Endothelial cell (in vitro differentiated cells): ENCODE measurements around the gene FIG4. TPM values are rescaled to one million over a fixed set of nuclear protein-coding genes. Genes with fewer than 3 reads are reported as not detected.

Experiments
- DNase-seq: peaks from one replicate; pipeline ENCODE4 v3.0.0; 2021; ENCODE audit warnings: low spot score
- H3K27ac Mint-ChIP-seq: one replicate; pipeline ENCODE4 v1.8.0; 2021; ENCODE audit warnings: mixed read lengths, inconsistent platforms; ENCODE audit not compliant: unreplicated experiment
- H3K27me3 Mint-ChIP-seq: one replicate; pipeline ENCODE4 v1.8.0; 2021; ENCODE audit warnings: mild to moderate bottlenecking, moderate library complexity, mixed read lengths, inconsistent platforms; ENCODE audit not compliant: unreplicated experiment
- H3K36me3 Mint-ChIP-seq: one replicate; pipeline ENCODE4 v1.8.0; 2021; ENCODE audit warnings: mild to moderate bottlenecking, low read depth, mixed read lengths, inconsistent platforms; ENCODE audit not compliant: unreplicated experiment
- H3K4me1 Mint-ChIP-seq: one replicate; pipeline ENCODE4 v1.8.0; 2021; ENCODE audit warnings: mild to moderate bottlenecking, mixed read lengths, inconsistent platforms; ENCODE audit not compliant: unreplicated experiment
- H3K4me3 Mint-ChIP-seq: one replicate; pipeline ENCODE4 v1.8.0; 2021; ENCODE audit warnings: mild to moderate bottlenecking, mixed read lengths, inconsistent platforms; ENCODE audit not compliant: unreplicated experiment
- H3K9me3 Mint-ChIP-seq: one replicate; pipeline ENCODE4 v1.8.0; 2021; ENCODE audit warnings: mixed read lengths, inconsistent platforms; ENCODE audit not compliant: unreplicated experiment
- total RNA-seq: library from RNA; stranded (reverse); fragmentation: NEBNext Ultra II Directional; extraction: Animal tissue kit (Norgen Biotek cat#: 25700); gene quantifications from one replicate; pipeline ENCODE4 v1.2.1, GENCODE V29; 2021; ENCODE audit not compliant: unreplicated experiment
- TF ChIP-seq, protein P1 (sequence below): fragments of 200-600 bp; sonication (generic); IDR thresholded peaks from one replicate; pipeline ENCODE4 v1.5.0; 2021; ENCODE audit warnings: antibody characterized with exemption; ENCODE audit not compliant: unreplicated experiment

Gene FIG4
- total RNA-seq, 1 donor from 2014 or later, result 9.2 TPM

GRCh38 chr6:109790131-109790530, 99.0 kb downstream of the FIG4 start:
- Mint-ChIP-seq H3K4me3 (no peak overlapping the region), H3K36me3 (peaks cover 9% of the 10 kb centered on the region), H3K27me3 (no peaks in the 10 kb centered on the region), H3K9me3 (no peaks in the 10 kb centered on the region), H3K27ac (no peak overlapping the region), H3K4me1 (peaks cover 3% of the 10 kb centered on the region)
- no peak for DNase-seq
- TF ChIP-seq, protein P1, sequence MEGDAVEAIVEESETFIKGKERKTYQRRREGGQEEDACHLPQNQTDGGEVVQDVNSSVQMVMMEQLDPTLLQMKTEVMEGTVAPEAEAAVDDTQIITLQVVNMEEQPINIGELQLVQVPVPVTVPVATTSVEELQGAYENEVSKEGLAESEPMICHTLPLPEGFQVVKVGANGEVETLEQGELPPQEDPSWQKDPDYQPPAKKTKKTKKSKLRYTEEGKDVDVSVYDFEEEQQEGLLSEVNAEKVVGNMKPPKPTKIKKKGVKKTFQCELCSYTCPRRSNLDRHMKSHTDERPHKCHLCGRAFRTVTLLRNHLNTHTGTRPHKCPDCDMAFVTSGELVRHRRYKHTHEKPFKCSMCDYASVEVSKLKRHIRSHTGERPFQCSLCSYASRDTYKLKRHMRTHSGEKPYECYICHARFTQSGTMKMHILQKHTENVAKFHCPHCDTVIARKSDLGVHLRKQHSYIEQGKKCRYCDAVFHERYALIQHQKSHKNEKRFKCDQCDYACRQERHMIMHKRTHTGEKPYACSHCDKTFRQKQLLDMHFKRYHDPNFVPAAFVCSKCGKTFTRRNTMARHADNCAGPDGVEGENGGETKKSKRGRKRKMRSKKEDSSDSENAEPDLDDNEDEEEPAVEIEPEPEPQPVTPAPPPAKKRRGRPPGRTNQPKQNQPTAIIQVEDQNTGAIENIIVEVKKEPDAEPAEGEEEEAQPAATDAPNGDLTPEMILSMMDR, result no peak

GRCh38 chr6:109791301-109791700, 100.2 kb downstream of the FIG4 start:
- TF ChIP-seq, protein P1, result no peak
- Mint-ChIP-seq H3K4me3 (no peak overlapping the region), H3K9me3 (no peaks in the 10 kb centered on the region), H3K27me3 (peaks cover 2% of the 10 kb centered on the region), H3K4me1 (peaks cover 9% of the 10 kb centered on the region), H3K36me3 (peaks cover 9% of the 10 kb centered on the region), H3K27ac (no peak overlapping the region)
- DNase-seq, result no peak

GRCh38 chr6:109793021-109793420, 101.9 kb downstream of the FIG4 start:
- Mint-ChIP-seq H3K4me1 (peaks cover 12% of the 10 kb centered on the region), H3K27me3 (peaks cover 2% of the 10 kb centered on the region), H3K27ac (no peak overlapping the region), H3K36me3 (peaks cover 3% of the 10 kb centered on the region), H3K4me3 (no peak overlapping the region), H3K9me3 (no peaks in the 10 kb centered on the region)
- DNase-seq, result no peak
- TF ChIP-seq, protein P1, result no peak

- Mint-ChIP-seq H3K4me1 (peaks cover 12% of the 10 kb centered on the region), H3K27ac (no peak overlapping the region), H3K36me3 (no peaks in the 10 kb centered on the region), H3K9me3 (no peaks in the 10 kb centered on the region), H3K27me3 (peaks cover 2% of the 10 kb centered on the region), H3K4me3 (no peak overlapping the region)
- TF ChIP-seq, protein P1, result no peak
- no peak for DNase-seq
Measured at GRCh38 chr6:109793792-109794191, 102.7 kb downstream of the FIG4 start.

- Mint-ChIP-seq H3K4me1 (peaks cover 12% of the 10 kb centered on the region), H3K9me3 (no peaks in the 10 kb centered on the region)
- DNase-seq, result no peak
Measured at GRCh38 chr6:109794201-109794923, 103.3 kb downstream of the FIG4 start.

More at GRCh38 chr6:109794201-109794923, 103.3 kb downstream of the FIG4 start:
- Mint-ChIP-seq H3K4me3 (no peak overlapping the region), H3K36me3 (no peaks in the 10 kb centered on the region), H3K27me3 (peaks cover 2% of the 10 kb centered on the region), H3K27ac (no peak overlapping the region)
- TF ChIP-seq, protein P1, result no peak
